Measurements from ENCODE around the gene ASB17. TPM values are rescaled to one million over a fixed set of nuclear protein-coding genes. Genes with fewer than 3 reads are reported as not detected.
"Not testable (repeated sequence)": the region's sequence is repeated elsewhere in the genome, so short reads cannot be mapped to it uniquely, and the experiment has no call there.

The ASB17 gene
- not detected for total RNA-seq

GRCh38 chr1:75932304-75932703 lies at the start of gene ASB17:
ASB17 (minus strand) TSS chr1:75932404; CDS start chr1:75932291, 113 bp downstream.
- ChIA-PET POLR2A (no interaction called here), CTCF (no interaction called here)
- Mint-ChIP-seq H3K9me3 (ENCODE audit: low read depth) (no peaks in the 10 kb centered on the region), H3K4me1 (no peaks in the 10 kb centered on the region), H3K36me3 (ENCODE audit: low read depth) (no peaks in the 10 kb centered on the region), H3K27me3 (peaks cover 6% of the 10 kb centered on the region), H3K4me3 (no peak within 1 kb of the TSS), H3K27ac (no peak within 1 kb of the TSS)
- intact Hi-C loops (cut with DNase I, micrococcal nuclease), result no loop called here
- ATAC-seq, result no peak
- DNase-seq, result no peak

- ChIA-PET POLR2A (no interaction called here), CTCF (interaction anchor here (1.5 kb wide), 1 partner anchor 10 kb away, joined by 4 read pairs; no protein-coding TSS in a partner anchor)
- Mint-ChIP-seq H3K9me3 (ENCODE audit: low read depth) (peaks cover 1% of the 10 kb centered on the region), H3K36me3 (ENCODE audit: low read depth) (no peaks in the 10 kb centered on the region), H3K27ac (no peak overlapping the region), H3K4me3 (no peak overlapping the region), H3K4me1 (no peaks in the 10 kb centered on the region), H3K27me3 (peaks cover 10% of the 10 kb centered on the region)
- intact Hi-C loops (cut with DNase I, micrococcal nuclease), result no loop called here
- DNase-seq, result no peak
- ATAC-seq, result no peak
Measured at GRCh38 chr1:75980972-75981897, 49.0 kb upstream of the ASB17 start.

GRCh38 chr1:75970631-75971030 lies 38.4 kb upstream of the ASB17 start:
- H3K4me3 Mint-ChIP-seq, result no peak overlapping the region
- no peak for DNase-seq
- H3K4me1 Mint-ChIP-seq, result no peaks in the 10 kb centered on the region
- H3K27ac Mint-ChIP-seq, result no peak overlapping the region
- peaks cover 2% of the 10 kb centered on the region for H3K27me3 Mint-ChIP-seq
- ChIA-PET CTCF (no interaction called here), POLR2A (no interaction called here)
- ATAC-seq, result no peak
- H3K36me3 Mint-ChIP-seq (ENCODE audit: low read depth), result no peaks in the 10 kb centered on the region
- intact Hi-C loops (cut with DNase I, micrococcal nuclease), result no loop called here
- H3K9me3 Mint-ChIP-seq (ENCODE audit: low read depth), result no peaks in the 10 kb centered on the region

- H3K9me3 Mint-ChIP-seq (ENCODE audit: low read depth), result no peaks in the 10 kb centered on the region
- no peak for ATAC-seq
Measured at GRCh38 chr1:75969550-75969949, 37.3 kb upstream of the ASB17 start.

GRCh38 chr1:75967719-75968118 lies 35.5 kb upstream of the ASB17 start:
- DNase-seq, result no peak
- H3K27ac Mint-ChIP-seq, result no peak overlapping the region
- CTCF ChIA-PET, result no interaction called here

More at GRCh38 chr1:75969550-75969949, 37.3 kb upstream of the ASB17 start:
- Mint-ChIP-seq H3K4me1 (no peaks in the 10 kb centered on the region), H3K27me3 (peaks cover 2% of the 10 kb centered on the region), H3K36me3 (ENCODE audit: low read depth) (no peaks in the 10 kb centered on the region), H3K4me3 (no peak overlapping the region), H3K27ac (no peak overlapping the region)
- ChIA-PET CTCF (no interaction called here), POLR2A (no interaction called here)
- intact Hi-C loops (cut with DNase I, micrococcal nuclease), result no loop called here
- no peak for DNase-seq

GRCh38 chr1:75964760-75965408 lies 32.7 kb upstream of the ASB17 start:
- DNase-seq (no peak), ATAC-seq (no peak)
- Mint-ChIP-seq H3K4me1 (no peaks in the 10 kb centered on the region), H3K27me3 (peaks cover 6% of the 10 kb centered on the region), H3K36me3 (ENCODE audit: low read depth) (no peaks in the 10 kb centered on the region), H3K27ac (no peak overlapping the region), H3K9me3 (ENCODE audit: low read depth) (no peaks in the 10 kb centered on the region), H3K4me3 (no peak overlapping the region)
- intact Hi-C loops (cut with DNase I, micrococcal nuclease), result no loop called here
- POLR2A ChIA-PET, result no interaction called here
- CTCF ChIA-PET, result no interaction called here

More at GRCh38 chr1:75967719-75968118, 35.5 kb upstream of the ASB17 start:
- ATAC-seq, result no peak
- Mint-ChIP-seq H3K36me3 (ENCODE audit: low read depth) (no peaks in the 10 kb centered on the region), H3K9me3 (ENCODE audit: low read depth) (no peaks in the 10 kb centered on the region), H3K27me3 (peaks cover 2% of the 10 kb centered on the region), H3K4me3 (no peak overlapping the region), H3K4me1 (no peaks in the 10 kb centered on the region)
- POLR2A ChIA-PET, result no interaction called here
- intact Hi-C loops (cut with DNase I, micrococcal nuclease), result no loop called here

GRCh38 chr1:75964110-75964759 lies 32.0 kb upstream of the ASB17 start:
- POLR2A ChIA-PET; H3K4me3 Mint-ChIP-seq; CTCF ChIA-PET; H3K36me3 Mint-ChIP-seq (ENCODE audit: low read depth); H3K27me3 Mint-ChIP-seq; intact Hi-C loops (cut with DNase I, micrococcal nuclease); H3K9me3 Mint-ChIP-seq (ENCODE audit: low read depth); H3K4me1 Mint-ChIP-seq; H3K27ac Mint-ChIP-seq; DNase-seq; ATAC-seq: not testable (repeated sequence)

- POLR2A ChIA-PET, result no interaction called here
- no peak for ATAC-seq
Measured at GRCh38 chr1:75954586-75954985, 22.4 kb upstream of the ASB17 start.

GRCh38 chr1:75953461-75953860 lies 21.3 kb upstream of the ASB17 start:
- ChIA-PET POLR2A (no interaction called here), CTCF (no interaction called here)
- Mint-ChIP-seq H3K27ac (no peak overlapping the region), H3K27me3 (no peaks in the 10 kb centered on the region), H3K4me3 (no peak overlapping the region), H3K36me3 (ENCODE audit: low read depth) (no peaks in the 10 kb centered on the region), H3K4me1 (no peaks in the 10 kb centered on the region), H3K9me3 (ENCODE audit: low read depth) (no peaks in the 10 kb centered on the region)
- ATAC-seq (no peak), DNase-seq (no peak)
- intact Hi-C loops (cut with DNase I, micrococcal nuclease), result no loop called here

More at GRCh38 chr1:75954586-75954985, 22.4 kb upstream of the ASB17 start:
- Mint-ChIP-seq H3K36me3 (ENCODE audit: low read depth) (no peaks in the 10 kb centered on the region), H3K27me3 (no peaks in the 10 kb centered on the region), H3K9me3 (ENCODE audit: low read depth) (no peaks in the 10 kb centered on the region), H3K4me1 (no peaks in the 10 kb centered on the region), H3K4me3 (no peak overlapping the region), H3K27ac (no peak overlapping the region)
- no peak for DNase-seq
- CTCF ChIA-PET, result no interaction called here
- intact Hi-C loops (cut with DNase I, micrococcal nuclease), result no loop called here

- no peak overlapping the region for H3K27ac Mint-ChIP-seq
- no peaks in the 10 kb centered on the region for H3K4me1 Mint-ChIP-seq
- CTCF ChIA-PET, result no interaction called here
- no peaks in the 10 kb centered on the region for H3K36me3 Mint-ChIP-seq (ENCODE audit: low read depth)
- no peak overlapping the region for H3K4me3 Mint-ChIP-seq
- intact Hi-C loops (cut with DNase I, micrococcal nuclease), result no loop called here
- no peak for DNase-seq
- POLR2A ChIA-PET, result no interaction called here
- no peak for ATAC-seq
- no peaks in the 10 kb centered on the region for H3K9me3 Mint-ChIP-seq (ENCODE audit: low read depth)
- peaks cover 1% of the 10 kb centered on the region for H3K27me3 Mint-ChIP-seq
Measured at GRCh38 chr1:75952016-75952415, 19.8 kb upstream of the ASB17 start.

GRCh38 chr1:75950176-75950575 lies 18.0 kb upstream of the ASB17 start:
- Mint-ChIP-seq H3K4me3 (no peak overlapping the region), H3K27me3 (peaks cover 2% of the 10 kb centered on the region), H3K27ac (no peak overlapping the region), H3K4me1 (no peaks in the 10 kb centered on the region), H3K9me3 (ENCODE audit: low read depth) (peaks cover 3% of the 10 kb centered on the region), H3K36me3 (ENCODE audit: low read depth) (no peaks in the 10 kb centered on the region)
- CTCF ChIA-PET, result no interaction called here
- ATAC-seq (no peak), DNase-seq (no peak)
- intact Hi-C loops (cut with DNase I, micrococcal nuclease), result no loop called here
- POLR2A ChIA-PET, result no interaction called here

GRCh38 chr1:75943037-75943436 lies 10.8 kb upstream of the ASB17 start:
- H3K4me1 Mint-ChIP-seq; ATAC-seq; H3K9me3 Mint-ChIP-seq (ENCODE audit: low read depth); DNase-seq; POLR2A ChIA-PET; intact Hi-C loops (cut with DNase I, micrococcal nuclease); H3K36me3 Mint-ChIP-seq (ENCODE audit: low read depth); H3K27me3 Mint-ChIP-seq; H3K4me3 Mint-ChIP-seq; H3K27ac Mint-ChIP-seq: not testable (repeated sequence)
- CTCF ChIA-PET, result interaction anchor here (0.6 kb wide), 1 partner anchor 36 kb away, joined by 3 read pairs; no protein-coding TSS in a partner anchor
